Subcutaneous adipose tissue (tissue), 4 donors: ENCODE results near the gene GRXCR1. TPM values are rescaled to one million over a fixed set of nuclear protein-coding genes. Genes with fewer than 3 reads are reported as not detected.

ENCODE experiments used
- total RNA-seq, 4 donors: library from RNA; depleted of rRNA; stranded (reverse); fragments of >200 nt; gene quantifications; one replicate each; pipeline ENCODE4 v1.1.0, GENCODE V29; 2016
- TF ChIP-seq, protein P1 (sequence below): fragments of 450-650 bp; IDR thresholded peaks from one replicate; pipeline ENCODE4 v1.5.1; 2016; ENCODE audit warnings: low read depth, mild to moderate bottlenecking, control low read depth, antibody characterized with exemption, moderate library complexity

Gene GRXCR1
- total RNA-seq, 4 donors from 2014 or later = not detected

DNA sequence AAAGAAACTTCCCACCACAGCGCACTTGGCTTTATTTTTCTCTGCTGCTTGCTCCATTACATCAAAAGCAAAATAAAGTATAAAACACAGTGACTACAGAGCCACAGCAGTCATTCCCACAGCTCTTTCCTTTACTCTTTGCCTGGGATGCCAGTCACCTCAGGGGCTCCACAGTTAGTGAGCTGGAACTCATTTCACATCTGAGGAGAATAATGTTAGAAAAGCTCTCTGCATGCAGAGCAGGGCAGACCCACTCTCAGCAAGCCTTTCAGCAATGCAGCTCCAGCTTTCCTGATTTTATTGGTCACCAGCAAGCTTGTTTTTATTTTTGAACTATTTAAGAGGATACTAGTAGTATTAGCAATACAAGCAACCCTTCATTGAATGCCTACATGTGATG is 13.8 kb downstream of the GRXCR1 start:
- TF ChIP-seq, protein P1, sequence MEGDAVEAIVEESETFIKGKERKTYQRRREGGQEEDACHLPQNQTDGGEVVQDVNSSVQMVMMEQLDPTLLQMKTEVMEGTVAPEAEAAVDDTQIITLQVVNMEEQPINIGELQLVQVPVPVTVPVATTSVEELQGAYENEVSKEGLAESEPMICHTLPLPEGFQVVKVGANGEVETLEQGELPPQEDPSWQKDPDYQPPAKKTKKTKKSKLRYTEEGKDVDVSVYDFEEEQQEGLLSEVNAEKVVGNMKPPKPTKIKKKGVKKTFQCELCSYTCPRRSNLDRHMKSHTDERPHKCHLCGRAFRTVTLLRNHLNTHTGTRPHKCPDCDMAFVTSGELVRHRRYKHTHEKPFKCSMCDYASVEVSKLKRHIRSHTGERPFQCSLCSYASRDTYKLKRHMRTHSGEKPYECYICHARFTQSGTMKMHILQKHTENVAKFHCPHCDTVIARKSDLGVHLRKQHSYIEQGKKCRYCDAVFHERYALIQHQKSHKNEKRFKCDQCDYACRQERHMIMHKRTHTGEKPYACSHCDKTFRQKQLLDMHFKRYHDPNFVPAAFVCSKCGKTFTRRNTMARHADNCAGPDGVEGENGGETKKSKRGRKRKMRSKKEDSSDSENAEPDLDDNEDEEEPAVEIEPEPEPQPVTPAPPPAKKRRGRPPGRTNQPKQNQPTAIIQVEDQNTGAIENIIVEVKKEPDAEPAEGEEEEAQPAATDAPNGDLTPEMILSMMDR = no peak

DNA sequence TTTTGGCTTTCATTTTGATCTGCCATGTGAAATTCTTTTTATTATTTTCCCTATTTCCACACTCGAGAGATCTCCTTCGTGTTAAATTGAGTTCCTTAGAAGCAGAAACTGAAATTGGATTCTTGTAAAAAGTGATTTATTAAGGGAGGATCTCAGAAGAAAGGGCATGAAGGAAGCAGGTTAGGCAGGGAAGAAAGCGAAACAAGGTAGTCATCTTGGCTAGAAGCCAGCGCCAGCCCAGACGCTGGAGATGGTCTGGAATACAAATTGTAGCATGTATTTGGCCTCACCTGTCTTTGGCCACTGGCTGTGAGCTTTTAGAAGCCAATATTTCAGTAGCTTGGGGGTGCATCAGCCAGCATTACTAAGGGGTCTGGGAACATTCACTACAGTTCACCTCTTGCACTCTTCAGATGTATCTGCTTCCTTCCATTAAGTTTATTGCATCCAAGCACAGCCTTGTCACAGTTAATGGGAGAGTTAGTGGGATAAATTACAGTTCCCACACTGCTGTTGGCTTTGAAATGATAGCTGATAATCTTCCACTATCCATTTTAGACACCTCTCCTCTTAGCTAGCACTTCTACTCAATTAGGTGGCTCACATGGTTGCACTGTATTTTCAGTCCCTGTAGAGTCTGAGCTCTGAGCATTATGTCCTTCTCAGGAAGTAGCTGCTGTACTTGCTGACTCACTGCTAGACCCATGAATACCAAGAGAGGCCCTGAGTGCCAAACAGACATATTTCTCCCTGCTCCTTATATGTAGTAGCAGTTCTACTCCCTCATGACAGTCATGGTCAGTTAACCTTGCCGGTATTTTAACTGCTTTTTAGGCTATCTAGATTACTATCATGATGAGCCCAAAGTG is 14.6 kb downstream of the GRXCR1 start:
- TF ChIP-seq, protein P1 = no peak

DNA sequence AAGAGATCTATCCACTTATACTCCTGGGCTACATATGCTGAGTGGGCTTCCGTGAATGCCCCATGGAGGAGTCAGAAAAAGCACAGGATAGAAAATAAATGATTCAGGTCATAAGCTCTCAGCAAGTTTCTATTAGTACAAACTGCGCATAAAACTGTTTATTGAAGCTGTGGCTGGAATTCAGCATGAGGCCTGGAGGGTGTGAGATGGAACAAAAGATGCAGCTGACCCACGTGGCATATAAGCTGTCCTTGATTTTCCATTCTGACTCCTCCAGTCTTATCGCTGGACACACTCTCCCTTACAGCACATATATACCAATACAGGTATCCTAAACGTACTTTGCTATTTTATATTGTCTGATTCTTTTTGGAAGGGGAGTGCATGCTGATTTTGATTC is 17.9 kb downstream of the GRXCR1 start:
- TF ChIP-seq, protein P1 = no peak

DNA sequence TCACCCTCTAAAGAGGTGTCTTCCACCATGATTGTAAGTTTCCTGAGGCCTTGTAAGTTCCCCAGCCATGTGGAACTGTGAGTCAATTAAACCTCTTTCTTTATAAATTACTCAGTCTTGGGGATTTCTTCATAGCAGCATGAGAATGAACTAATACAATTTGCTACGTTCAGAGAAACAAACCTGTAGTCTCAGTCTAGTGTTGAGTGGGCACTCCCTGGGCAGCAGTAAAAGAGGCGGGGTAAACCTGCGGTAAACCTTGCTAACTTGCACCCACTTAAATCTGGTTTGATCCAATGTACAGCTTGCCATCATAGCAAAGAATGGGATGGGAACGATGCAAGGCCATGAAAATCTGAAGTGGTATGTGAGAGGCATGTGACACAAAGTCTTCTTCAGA is 22.4 kb downstream of the GRXCR1 start:
- TF ChIP-seq, protein P1 = no peak

DNA sequence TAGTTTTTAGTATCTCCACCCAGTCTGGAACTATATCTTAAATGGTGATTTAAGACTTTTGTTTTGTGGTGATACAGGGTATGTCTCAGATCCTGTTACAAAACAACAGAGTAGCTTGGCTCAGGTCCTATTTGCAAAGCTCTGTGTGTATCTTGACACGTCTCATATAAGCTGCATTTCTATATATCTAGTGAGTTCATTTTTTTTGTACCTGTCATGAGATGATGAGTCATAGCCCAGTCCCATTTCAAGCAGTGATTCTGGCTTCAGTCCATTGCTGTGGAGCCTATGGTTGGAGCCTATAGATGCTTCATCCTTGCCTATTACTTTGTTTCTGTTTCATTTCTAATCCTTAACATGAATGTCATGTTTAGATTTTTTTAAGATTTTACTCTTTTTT is 23.0 kb downstream of the GRXCR1 start:
- TF ChIP-seq, protein P1 = no peak

DNA sequence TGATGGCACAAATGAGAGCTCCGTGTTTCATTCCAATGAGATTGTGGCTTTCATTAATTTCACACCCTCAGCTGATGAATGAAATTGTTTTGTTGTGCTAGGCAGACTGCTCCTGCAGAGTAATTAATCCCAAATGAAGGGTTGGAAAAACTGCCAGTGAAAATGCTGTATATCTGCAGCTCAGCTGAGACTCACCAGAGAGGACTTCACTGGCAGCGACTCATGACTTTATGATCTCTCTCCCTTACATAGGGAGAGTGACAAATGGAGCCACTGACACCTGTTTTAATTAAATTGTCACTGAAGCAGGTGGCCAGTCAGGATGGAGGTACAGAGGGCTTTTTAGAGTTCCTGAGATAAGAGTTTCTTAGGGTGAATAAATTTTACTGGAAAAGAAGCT is 24.8 kb downstream of the GRXCR1 start:
- TF ChIP-seq, protein P1 = no peak

DNA sequence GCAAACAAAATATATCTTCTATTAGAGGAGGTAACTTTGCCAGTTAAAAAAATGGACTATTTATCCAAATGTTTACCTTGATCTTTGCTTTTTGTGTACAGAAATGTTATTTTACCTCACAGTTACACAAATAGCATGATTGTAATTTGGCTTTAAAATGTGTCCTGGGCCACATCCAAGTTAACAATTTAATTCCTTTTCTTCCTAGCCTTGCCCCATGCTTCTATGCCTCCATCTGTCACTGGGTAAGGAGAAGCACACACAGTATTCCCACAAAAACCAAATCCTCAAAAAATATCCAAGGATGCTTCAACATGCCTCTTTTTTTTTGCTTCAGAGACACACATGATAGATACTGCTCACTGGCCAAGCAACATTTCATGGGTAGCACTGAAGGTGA is 30.9 kb downstream of the GRXCR1 start:
- TF ChIP-seq, protein P1 = no peak
